Peyer's patch (tissue), 4 donors: Measurements from ENCODE around the gene L3MBTL1. TPM values are rescaled to one million over a fixed set of nuclear protein-coding genes. Genes with fewer than 3 reads are reported as not detected.

Experiments used
- DNase-seq, 3 donors: peaks; one replicate each; pipeline ENCODE4 v3.0.0-alpha.2; 2017 to 2019
- H3K27ac ChIP-seq, 4 donors: fragments of 200-600 bp; sonication (generic); one replicate each; pipeline ENCODE4 v1.5.1; 2016 to 2019
- H3K27me3 ChIP-seq, 2 donors: fragments of 200-600 bp; sonication (generic); one replicate each; pipeline ENCODE4 v1.5.1; 2019
- H3K36me3 ChIP-seq, 3 donors: fragments of 200-600 bp; sonication (generic); one replicate each; pipeline ENCODE4 v1.5.1; 2016 to 2019
- H3K4me1 ChIP-seq, 4 donors: fragments of 200-600 bp; sonication (generic); one replicate each; pipeline ENCODE4 v1.5.1; 2016 to 2019
- H3K4me3 ChIP-seq, 4 donors: fragments of 200-600 bp; sonication (generic); 1 replicate in 3 of 4; 2 replicates in 1 of 4; pipeline ENCODE4 v1.5.1; 2016 to 2019; ENCODE audit warnings: mild to moderate bottlenecking in 1 of 4
- H3K9me3 ChIP-seq, 4 donors: fragments of 200-600 bp; sonication (generic); one replicate each; pipeline ENCODE4 v1.5.1; 2016 to 2019; ENCODE audit warnings: mild to moderate bottlenecking in 1 of 4
- CTCF ChIP-seq, 6 experiments: fragments of 450-650 bp in 4 of 6; fragments of 200-600 bp in 2 of 6; sonication (generic) in 1 of 6; IDR thresholded peaks; one replicate each; pipeline ENCODE4 v1.5.1; 2017 to 2019; ENCODE audit warnings: antibody characterized with exemption in 6 of 6, mild to moderate bottlenecking in 3 of 6, moderate library complexity in 1 of 6
- POLR2A ChIP-seq, 2 donors: fragments of 450-650 bp; IDR thresholded peaks; one replicate each; pipeline ENCODE4 v1.5.1; 2017; ENCODE audit warnings: antibody characterized with exemption in 2 of 2, mild to moderate bottlenecking in 2 of 2, moderate library complexity in 2 of 2
- total RNA-seq, 4 donors: library from RNA; depleted of rRNA; stranded (reverse); fragments of >200 nt; gene quantifications; one replicate each; pipeline ENCODE4 v1.1.0, GENCODE V29; 2016

Gene L3MBTL1
- total RNA-seq, 4 donors from 2014 or later: 18.0 to 37.4 (median 31.2) TPM

DNA sequence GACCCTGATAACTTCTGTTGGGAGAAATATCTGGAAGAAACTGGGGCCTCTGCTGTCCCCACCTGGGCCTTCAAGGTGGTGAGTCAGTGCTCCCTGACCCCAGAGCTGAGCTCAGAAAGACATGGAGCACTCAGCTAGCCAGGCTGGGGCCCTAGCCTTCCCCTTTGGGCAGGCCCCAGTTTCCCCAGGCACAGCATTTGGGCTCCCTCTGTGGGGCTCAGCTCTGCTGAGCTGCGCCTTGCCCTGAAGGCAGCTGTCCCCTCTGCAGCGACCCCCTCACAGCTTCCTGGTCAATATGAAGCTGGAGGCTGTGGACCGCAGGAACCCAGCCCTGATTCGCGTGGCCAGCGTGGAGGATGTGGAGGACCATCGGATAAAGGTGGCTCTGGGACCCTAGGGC, 26.5 kb downstream of the L3MBTL1 start:
- Histone ChIP-seq H3K4me1 (no peaks in the 10 kb centered on the region), H3K9me3 (no peaks in the 10 kb centered on the region), H3K27ac (no peak overlapping the region), H3K36me3 (peaks cover 0 to 8% (median 0%) of the 10 kb centered on the region in 3 donors), H3K4me3 (no peak overlapping the region), H3K27me3 (no peaks in the 10 kb centered on the region)
- no peak for TF ChIP-seq CTCF (IDR thresholded peaks at IDR 0.05)
- TF ChIP-seq POLR2A (IDR thresholded peaks at IDR 0.05): no peak
- DNase-seq: no peak

GRCh38 chr20:43534791-43535350, 27.4 kb downstream of the L3MBTL1 start:
- H3K27ac ChIP-seq: no peak overlapping the region

GRCh38 chr20:43535370-43536004, 28.0 kb downstream of the L3MBTL1 start:
- H3K27me3 ChIP-seq: no peaks in the 10 kb centered on the region
- H3K36me3 ChIP-seq: peaks cover 0 to 11% (median 0%) of the 10 kb centered on the region in 3 donors
- peaks cover 0 to 2% (median 0%) of the 10 kb centered on the region in 4 donors for H3K4me1 ChIP-seq
- DNase-seq: no peak
- TF ChIP-seq POLR2A (IDR thresholded peaks at IDR 0.05) (no peak), CTCF (IDR thresholded peaks at IDR 0.05) (no peak)
- no peak overlapping the region for H3K4me3 ChIP-seq
- no peaks in the 10 kb centered on the region for H3K9me3 ChIP-seq
- no peak overlapping the region for H3K27ac ChIP-seq

More at GRCh38 chr20:43534791-43535350, 27.4 kb downstream of the L3MBTL1 start:
- Histone ChIP-seq H3K36me3 (peaks cover 0 to 8% (median 0%) of the 10 kb centered on the region in 3 donors), H3K27me3 (no peaks in the 10 kb centered on the region), H3K9me3 (no peaks in the 10 kb centered on the region), H3K4me1 (no peaks in the 10 kb centered on the region), H3K4me3 (no peak overlapping the region)
- TF ChIP-seq POLR2A (IDR thresholded peaks at IDR 0.05) (no peak), CTCF (IDR thresholded peaks at IDR 0.05) (no peak)
- no peak for DNase-seq

DNA sequence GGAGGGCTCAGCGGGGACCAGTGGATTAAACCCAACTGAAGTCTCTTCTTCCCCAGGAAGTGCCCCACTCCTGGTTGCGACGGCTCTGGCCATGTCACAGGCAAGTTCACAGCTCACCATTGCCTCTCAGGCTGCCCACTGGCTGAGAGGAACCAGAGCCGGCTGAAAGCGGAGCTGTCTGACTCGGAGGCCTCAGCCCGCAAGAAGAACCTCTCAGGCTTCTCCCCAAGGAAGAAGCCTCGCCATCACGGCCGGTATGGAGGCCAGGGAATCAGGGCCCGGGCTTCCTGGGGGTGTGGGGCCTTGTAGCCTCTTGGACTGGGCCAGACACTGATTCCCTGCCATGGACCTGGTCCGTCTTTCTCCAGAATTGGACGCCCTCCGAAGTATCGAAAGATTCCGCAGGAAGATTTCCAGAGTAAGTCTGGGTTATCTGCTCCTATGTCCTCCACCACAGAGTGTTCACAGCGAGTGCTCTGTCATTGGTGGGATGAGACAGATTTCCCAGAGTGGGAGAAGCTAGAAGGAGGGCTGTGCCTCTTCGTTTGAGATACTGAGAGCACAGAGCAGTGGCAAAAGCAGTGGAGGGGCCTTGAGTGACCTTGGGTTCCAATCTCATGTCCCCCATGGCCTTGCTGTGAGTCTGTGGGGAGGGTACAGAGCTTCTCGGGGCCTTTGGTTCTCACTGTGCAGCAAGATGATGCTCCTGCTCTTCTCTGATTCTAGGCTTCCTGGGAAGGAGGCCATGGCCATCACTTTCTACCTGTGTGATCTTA, 28.7 kb downstream of the L3MBTL1 start:
- Histone ChIP-seq H3K27me3 (no peaks in the 10 kb centered on the region), H3K4me1 (peaks cover 0 to 8% (median 0%) of the 10 kb centered on the region in 4 donors), H3K36me3 (peaks cover 0 to 14% (median 0%) of the 10 kb centered on the region in 3 donors), H3K9me3 (no peaks in the 10 kb centered on the region), H3K4me3 (no peak overlapping the region), H3K27ac (no peak overlapping the region)
- TF ChIP-seq POLR2A (IDR thresholded peaks at IDR 0.05) (no peak), CTCF (IDR thresholded peaks at IDR 0.05) (no peak)
- no peak for DNase-seq

- H3K27me3 ChIP-seq: no peaks in the 10 kb centered on the region
- no peak overlapping the region for H3K27ac ChIP-seq
- TF ChIP-seq CTCF (IDR thresholded peaks at IDR 0.05): no peak
- no peak for TF ChIP-seq POLR2A (IDR thresholded peaks at IDR 0.05)
- no peaks in the 10 kb centered on the region for H3K9me3 ChIP-seq
- peaks cover 0 to 8% (median 0%) of the 10 kb centered on the region in 4 donors for H3K4me1 ChIP-seq
- H3K36me3 ChIP-seq: peaks cover 0 to 14% (median 0%) of the 10 kb centered on the region in 3 donors
- no peak for DNase-seq
- H3K4me3 ChIP-seq: no peak overlapping the region
Measured at GRCh38 chr20:43536817-43537440, 29.4 kb downstream of the L3MBTL1 start.
